IPS DF 19.7 (cell line): ENCODE results near the gene MATN3.
"Not testable (repeated sequence)": the region's sequence is repeated elsewhere in the genome, so short reads cannot be mapped to it uniquely, and the experiment has no call there.

ENCODE experiments used
- DNase-seq: peaks from one replicate; pipeline ENCODE4 v3.0.0-alpha.2; 2013; ENCODE audit warnings: low read depth, low spot score

MATN3 gene

GRCh38 chr2:20012282-20013125 lies at the start of gene MATN3:
Gene MATN3, minus strand, starts transcription at chr2:20012668. Its CDS starts 37 bp downstream, at chr2:20012631.
- DNase-seq = no peak

GRCh38 chr2:20061940-20062339 lies 49.5 kb upstream of the MATN3 start:
- no peak for DNase-seq

GRCh38 chr2:20061476-20061875 lies 49.0 kb upstream of the MATN3 start:
- DNase-seq = no peak

GRCh38 chr2:20060106-20060505 lies 47.6 kb upstream of the MATN3 start:
- DNase-seq = no peak

- DNase-seq = no peak
Observed at GRCh38 chr2:20057268-20057667, 44.8 kb upstream of the MATN3 start.

GRCh38 chr2:20054931-20055330 lies 42.5 kb upstream of the MATN3 start:
- DNase-seq = no peak

GRCh38 chr2:20054119-20054518 lies 41.7 kb upstream of the MATN3 start:
- DNase-seq = no peak

- no peak for DNase-seq
Observed at GRCh38 chr2:20052861-20053281, 40.4 kb upstream of the MATN3 start.

GRCh38 chr2:20052229-20052851 lies 39.9 kb upstream of the MATN3 start:
- no peak for DNase-seq

GRCh38 chr2:20051532-20052228 lies 39.2 kb upstream of the MATN3 start, which contains the start of gene LAPTM4A:
Gene LAPTM4A, minus strand, starts transcription at chr2:20051628. Its CDS starts 108 bp downstream, at chr2:20051520.
- peak; percentile 99 for DNase-seq

GRCh38 chr2:20050646-20051531 lies 38.4 kb upstream of the MATN3 start:
- DNase-seq = peak; percentile 30

- no peak for DNase-seq
Observed at GRCh38 chr2:20050104-20050645, 37.7 kb upstream of the MATN3 start.

- DNase-seq = no peak
Observed at GRCh38 chr2:20049637-20050036, 37.2 kb upstream of the MATN3 start.

- DNase-seq = no peak
Observed at GRCh38 chr2:20048488-20049448, 36.3 kb upstream of the MATN3 start.

GRCh38 chr2:20045712-20046292 lies 33.3 kb upstream of the MATN3 start:
- not testable (repeated sequence) for DNase-seq

- no peak for DNase-seq
Observed at GRCh38 chr2:20044778-20045177, 32.3 kb upstream of the MATN3 start.

GRCh38 chr2:20042531-20042930 lies 30.1 kb upstream of the MATN3 start:
- no peak for DNase-seq

- DNase-seq = no peak
Observed at GRCh38 chr2:20040489-20041172, 28.2 kb upstream of the MATN3 start.

GRCh38 chr2:20037660-20038059 lies 25.2 kb upstream of the MATN3 start:
- DNase-seq = no peak
